Ectodermal cell (in vitro differentiated cells): ENCODE results near the gene INPP5J.

ENCODE experiments used
- H3K27ac ChIP-seq: 2 replicates; pipeline ENCODE4 v1.7.0; 2013; ENCODE audit warnings: mild to moderate bottlenecking, low read depth, low read length; ENCODE audit not compliant: insufficient read depth, poor library complexity, severe bottlenecking
- H3K27me3 ChIP-seq: 2 replicates; pipeline ENCODE4 v1.7.0; 2013; ENCODE audit warnings: mild to moderate bottlenecking, low read length; ENCODE audit not compliant: insufficient read depth, control insufficient read depth, poor library complexity, severe bottlenecking
- H3K36me3 ChIP-seq: one replicate; pipeline ENCODE4 v1.7.0; 2013; ENCODE audit warnings: low read length; ENCODE audit not compliant: control insufficient read depth, insufficient read depth
- H3K4me1 ChIP-seq: one replicate; pipeline ENCODE4 v1.7.0; 2013; ENCODE audit warnings: low read length; ENCODE audit not compliant: control insufficient read depth, insufficient read depth
- H3K4me3 ChIP-seq: 2 replicates; pipeline ENCODE4 v1.7.0; 2013; ENCODE audit warnings: low read depth, low read length, control low read depth; ENCODE audit not compliant: insufficient read depth
- H3K9me3 ChIP-seq: 2 replicates; pipeline ENCODE4 v1.7.0; 2013; ENCODE audit warnings: mild to moderate bottlenecking, low read length, moderate library complexity; ENCODE audit not compliant: control insufficient read depth
- WGBS, 2 experiments: methylation state at CpG; one replicate each; pipeline ENCODE4 v1.1.7; 2013; ENCODE audit warnings: missing lambda C conversion rate in 2 of 2; 5-methylcytosine and 5-hydroxymethylcytosine counted together

Gene INPP5J

GRCh38 chr22:31102441-31103081, 20.2 kb upstream of the INPP5J start:
- peaks cover 24% of the 10 kb centered on the region for H3K27me3 ChIP-seq
- 81 to 87% methylated on average over 8 of the region's 8 CpGs for WGBS, 2 experiments
- no peak overlapping the region for H3K4me3 ChIP-seq
- H3K27ac ChIP-seq = no peak overlapping the region
- no peaks in the 10 kb centered on the region for H3K36me3 ChIP-seq
- no peaks in the 10 kb centered on the region for H3K4me1 ChIP-seq
- H3K9me3 ChIP-seq = no peaks in the 10 kb centered on the region

GRCh38 chr22:31103111-31103510, 19.7 kb upstream of the INPP5J start:
- H3K4me3 ChIP-seq = no peak overlapping the region
- H3K36me3 ChIP-seq = no peaks in the 10 kb centered on the region
- peaks cover 3% of the 10 kb centered on the region for H3K4me1 ChIP-seq
- no peaks in the 10 kb centered on the region for H3K9me3 ChIP-seq
- H3K27ac ChIP-seq = no peak overlapping the region
- WGBS, 2 experiments = 90% methylated on average over 2 of the region's 2 CpGs
- H3K27me3 ChIP-seq = peaks cover 30% of the 10 kb centered on the region

- H3K36me3 ChIP-seq = no peaks in the 10 kb centered on the region
- H3K4me1 ChIP-seq = peaks cover 3% of the 10 kb centered on the region
- 91 to 95% methylated on average over 33 of the region's 33 CpGs for WGBS, 2 experiments
- peaks cover 30% of the 10 kb centered on the region for H3K27me3 ChIP-seq
- no peak overlapping the region for H3K4me3 ChIP-seq
- no peak overlapping the region for H3K27ac ChIP-seq
- no peaks in the 10 kb centered on the region for H3K9me3 ChIP-seq
Measured at GRCh38 chr22:31103899-31104694, 18.7 kb upstream of the INPP5J start.

GRCh38 chr22:31104869-31105268, 17.9 kb upstream of the INPP5J start:
- no peaks in the 10 kb centered on the region for H3K9me3 ChIP-seq
- H3K27ac ChIP-seq = no peak overlapping the region
- no peaks in the 10 kb centered on the region for H3K36me3 ChIP-seq
- H3K4me3 ChIP-seq = no peak overlapping the region
- peaks cover 30% of the 10 kb centered on the region for H3K27me3 ChIP-seq
- WGBS, 2 experiments = 23 to 24% methylated on average over 35 of the region's 35 CpGs
- peaks cover 3% of the 10 kb centered on the region for H3K4me1 ChIP-seq

GRCh38 chr22:31105282-31105929, 17.4 kb upstream of the INPP5J start:
- WGBS, 2 experiments = 74 to 77% methylated on average over 11 of the region's 11 CpGs
- no peaks in the 10 kb centered on the region for H3K9me3 ChIP-seq
- no peaks in the 10 kb centered on the region for H3K36me3 ChIP-seq
- H3K27me3 ChIP-seq = peaks cover 30% of the 10 kb centered on the region
- H3K4me3 ChIP-seq = no peak overlapping the region
- H3K4me1 ChIP-seq = peaks cover 3% of the 10 kb centered on the region
- H3K27ac ChIP-seq = no peak overlapping the region

GRCh38 chr22:31106001-31106571, 16.7 kb upstream of the INPP5J start:
- no peak overlapping the region for H3K27ac ChIP-seq

GRCh38 chr22:31106731-31107177, 16.0 kb upstream of the INPP5J start:
- H3K9me3 ChIP-seq = no peaks in the 10 kb centered on the region
- H3K27me3 ChIP-seq = peaks cover 30% of the 10 kb centered on the region
- 56% methylated on average over 14 of the region's 14 CpGs for WGBS, 2 experiments
- no peak overlapping the region for H3K27ac ChIP-seq
- peak overlapping the region; percentile 47 for H3K4me3 ChIP-seq
- peaks cover 3% of the 10 kb centered on the region for H3K4me1 ChIP-seq
- no peaks in the 10 kb centered on the region for H3K36me3 ChIP-seq

More at GRCh38 chr22:31106001-31106571, 16.7 kb upstream of the INPP5J start:
- Histone ChIP-seq H3K4me3 (no peak overlapping the region), H3K27me3 (peaks cover 30% of the 10 kb centered on the region), H3K36me3 (no peaks in the 10 kb centered on the region), H3K9me3 (no peaks in the 10 kb centered on the region), H3K4me1 (peaks cover 3% of the 10 kb centered on the region)
- 78 to 80% methylated on average over 4 of the region's 4 CpGs for WGBS, 2 experiments

GRCh38 chr22:31107178-31107893, 15.4 kb upstream of the INPP5J start, which contains the start of gene SELENOM:
SELENOM (minus strand) TSS chr22:31107568; CDS start chr22:31107505, 63 bp downstream.
- peak within 1 kb of the TSS; percentile 47 for H3K4me3 ChIP-seq
- H3K36me3 ChIP-seq = no peaks in the 10 kb centered on the region
- peaks cover 3% of the 10 kb centered on the region for H3K4me1 ChIP-seq
- WGBS, 2 experiments = 2% methylated on average over 67 of the region's 67 CpGs
- H3K27me3 ChIP-seq = peaks cover 30% of the 10 kb centered on the region
- no peaks in the 10 kb centered on the region for H3K9me3 ChIP-seq
- H3K27ac ChIP-seq = no peak within 1 kb of the TSS

GRCh38 chr22:31107894-31108218, 14.9 kb upstream of the INPP5J start:
- Histone ChIP-seq H3K36me3 (no peaks in the 10 kb centered on the region), H3K4me1 (peaks cover 3% of the 10 kb centered on the region), H3K27ac (no peak overlapping the region), H3K4me3 (peak overlapping the region; percentile 47), H3K9me3 (no peaks in the 10 kb centered on the region), H3K27me3 (peaks cover 30% of the 10 kb centered on the region)
- 13% methylated on average over 5 of the region's 5 CpGs for WGBS, 2 experiments
